RWPE2 (cell line): ENCODE measurements around the gene PMIS2.

ENCODE experiments used
- ATAC-seq: fragments of 200-7000 bp; cut with Tn5 transposase; 3 replicates; pipeline ENCODE4 v1.9.1; 2021; ENCODE audit warnings: low read depth
- DNase-seq: peaks from one replicate; pipeline ENCODE4 v3.0.0-alpha.2; 2020; ENCODE audit warnings: low spot score
- H3K27ac ChIP-seq: fragments of 450-650 bp; 2 replicates; pipeline ENCODE4 v1.5.1; 2017; ENCODE audit warnings: mild to moderate bottlenecking; ENCODE audit not compliant: poor library complexity, severe bottlenecking
- H3K27me3 ChIP-seq: fragments of 250-450 bp; sonication (Bioruptor Pico); 2 replicates; pipeline ENCODE4 v1.5.1; 2021; ENCODE audit warnings: mild to moderate bottlenecking, moderate library complexity; ENCODE audit not compliant: insufficient read depth, poor library complexity, severe bottlenecking
- H3K36me3 ChIP-seq: fragments of 250-450 bp; sonication (Bioruptor Pico); 2 replicates; pipeline ENCODE4 v1.5.1; 2020; ENCODE audit warnings: low read depth, mild to moderate bottlenecking, moderate library complexity
- H3K4me1 ChIP-seq: fragments of 250-450 bp; sonication (Bioruptor Pico); 2 replicates; pipeline ENCODE4 v1.5.1; 2021; ENCODE audit warnings: mild to moderate bottlenecking, moderate library complexity; ENCODE audit not compliant: insufficient read depth, poor library complexity, severe bottlenecking
- H3K4me3 ChIP-seq: fragments of 250-450 bp; sonication (Bioruptor Pico); 2 replicates; pipeline ENCODE4 v1.5.1; 2021; ENCODE audit warnings: mild to moderate bottlenecking, moderate library complexity; ENCODE audit not compliant: severe bottlenecking
- H3K9me3 ChIP-seq: fragments of 250-450 bp; sonication (Bioruptor Pico); 2 replicates; pipeline ENCODE4 v1.5.1; 2021; ENCODE audit warnings: mild to moderate bottlenecking, moderate library complexity; ENCODE audit not compliant: severe bottlenecking
- CTCF ChIP-seq: fragments of 450-650 bp; IDR thresholded peaks from one replicate; pipeline ENCODE4 v1.5.1; 2017; ENCODE audit warnings: mild to moderate bottlenecking, moderate library complexity; ENCODE audit not compliant: poor library complexity, severe bottlenecking

PMIS2 gene

GRCh38 chr19:35615036-35615435 is 29.1 kb downstream of the PMIS2 start:
- TF ChIP-seq CTCF, result no peak
- DNase-seq (no peak), ATAC-seq (no peak)
- Histone ChIP-seq H3K9me3 (no peaks in the 10 kb centered on the region), H3K36me3 (peaks cover 21% of the 10 kb centered on the region), H3K4me1 (peaks cover 4% of the 10 kb centered on the region), H3K4me3 (no peak overlapping the region), H3K27me3 (no peaks in the 10 kb centered on the region), H3K27ac (no peak overlapping the region)

- peaks cover 25% of the 10 kb centered on the region for H3K36me3 ChIP-seq
- H3K27me3 ChIP-seq, result no peaks in the 10 kb centered on the region
- no peaks in the 10 kb centered on the region for H3K4me1 ChIP-seq
- TF ChIP-seq CTCF, result no peak
- H3K4me3 ChIP-seq, result no peak overlapping the region
- DNase-seq (no peak), ATAC-seq (no peak)
- no peak overlapping the region for H3K27ac ChIP-seq
- no peaks in the 10 kb centered on the region for H3K9me3 ChIP-seq
Observed at GRCh38 chr19:35618857-35619256, 32.9 kb downstream of the PMIS2 start.

- no peak for ATAC-seq
- H3K9me3 ChIP-seq, result no peaks in the 10 kb centered on the region
Observed at GRCh38 chr19:35619290-35619923, 33.4 kb downstream of the PMIS2 start.

GRCh38 chr19:35620001-35620400 is 34.0 kb downstream of the PMIS2 start:
- Histone ChIP-seq H3K36me3 (peaks cover 20% of the 10 kb centered on the region), H3K4me3 (no peak overlapping the region)

More at GRCh38 chr19:35619290-35619923, 33.4 kb downstream of the PMIS2 start:
- DNase-seq, result no peak
- Histone ChIP-seq H3K36me3 (peaks cover 21% of the 10 kb centered on the region), H3K4me1 (no peaks in the 10 kb centered on the region), H3K27me3 (no peaks in the 10 kb centered on the region), H3K27ac (no peak overlapping the region), H3K4me3 (no peak overlapping the region)
- no peak for TF ChIP-seq CTCF

More at GRCh38 chr19:35620001-35620400, 34.0 kb downstream of the PMIS2 start:
- DNase-seq (no peak), ATAC-seq (no peak)
- Histone ChIP-seq H3K4me1 (no peaks in the 10 kb centered on the region), H3K9me3 (no peaks in the 10 kb centered on the region), H3K27me3 (no peaks in the 10 kb centered on the region), H3K27ac (no peak overlapping the region)
- TF ChIP-seq CTCF, result no peak
